ENCODE measurements around the gene PCDHB6. TPM values are rescaled to one million over a fixed set of nuclear protein-coding genes. Genes with fewer than 3 reads are reported as not detected.
"Not testable (repeated sequence)": the region's sequence is repeated elsewhere in the genome, so short reads cannot be mapped to it uniquely, and the experiment has no call there.

PCDHB6 gene
- total RNA-seq, 2 donors from 2014 or later: 0.11 to 0.15 TPM

GRCh38 chr5:141119250-141119649 lies 30.6 kb upstream of the PCDHB6 start:
- Histone ChIP-seq H3K9ac (ENCODE audit: low read depth in 2 of 2, low read length in 2 of 2) (no peak overlapping the region), H3K36me3 (no peaks in the 10 kb centered on the region), H3K27me3 (no peaks in the 10 kb centered on the region), H3K4me3 (no peak overlapping the region), H3K27ac (no peak overlapping the region), H3K4me1 (no peaks in the 10 kb centered on the region), H3K9me3 (no peaks in the 10 kb centered on the region)
- TF ChIP-seq CTCF (IDR thresholded peaks at IDR 0.05): no peak
- intact Hi-C loops (cut with DNase I): no loop called here
- no peak for DNase-seq

GRCh38 chr5:141121563-141121962 lies 28.3 kb upstream of the PCDHB6 start, which contains the start of gene PCDHB4:
Gene PCDHB4 (plus strand): TSS chr5:141121818. CDS start chr5:141121999, 181 bp downstream.
- DNase-seq: no peak

GRCh38 chr5:141121985-141122384 lies 27.9 kb upstream of the PCDHB6 start:
- no peak overlapping the region for H3K4me3 ChIP-seq
- H3K9ac ChIP-seq (ENCODE audit: low read depth in 2 of 2, low read length in 2 of 2): no peak overlapping the region
- H3K36me3 ChIP-seq: no peaks in the 10 kb centered on the region
- intact Hi-C loops (cut with DNase I): no loop called here
- no peaks in the 10 kb centered on the region for H3K4me1 ChIP-seq
- no peaks in the 10 kb centered on the region for H3K27me3 ChIP-seq
- no peak overlapping the region for H3K27ac ChIP-seq
- TF ChIP-seq CTCF (IDR thresholded peaks at IDR 0.05): no peak
- H3K9me3 ChIP-seq: no peaks in the 10 kb centered on the region
- no peak for DNase-seq

More at GRCh38 chr5:141121563-141121962, 28.3 kb upstream of the PCDHB6 start, which contains the start of gene PCDHB4:
- no peak for TF ChIP-seq CTCF (IDR thresholded peaks at IDR 0.05)
- H3K36me3 ChIP-seq: no peaks in the 10 kb centered on the region
- H3K4me1 ChIP-seq: no peaks in the 10 kb centered on the region
- no peaks in the 10 kb centered on the region for H3K9me3 ChIP-seq
- no peaks in the 10 kb centered on the region for H3K27me3 ChIP-seq
- H3K27ac ChIP-seq: no peak within 1 kb of the TSS
- intact Hi-C loops (cut with DNase I): no loop called here
- H3K9ac ChIP-seq (ENCODE audit: low read depth in 2 of 2, low read length in 2 of 2): no peak within 1 kb of the TSS
- H3K4me3 ChIP-seq: no peak within 1 kb of the TSS

- not testable (repeated sequence) for H3K4me3 ChIP-seq, H3K9me3 ChIP-seq
Measured at GRCh38 chr5:141123396-141124135, 26.3 kb upstream of the PCDHB6 start.

GRCh38 chr5:141127305-141127704 lies 22.6 kb upstream of the PCDHB6 start:
- H3K4me3 ChIP-seq: no peak overlapping the region
- no peaks in the 10 kb centered on the region for H3K9me3 ChIP-seq
- no peaks in the 10 kb centered on the region for H3K36me3 ChIP-seq
- no peak overlapping the region for H3K9ac ChIP-seq (ENCODE audit: low read depth in 2 of 2, low read length in 2 of 2)
- H3K27me3 ChIP-seq: no peaks in the 10 kb centered on the region
- no peak for TF ChIP-seq CTCF (IDR thresholded peaks at IDR 0.05)
- H3K4me1 ChIP-seq: no peaks in the 10 kb centered on the region
- no peak for DNase-seq
- intact Hi-C loops (cut with DNase I): no loop called here
- H3K27ac ChIP-seq: no peak overlapping the region

More at GRCh38 chr5:141123396-141124135, 26.3 kb upstream of the PCDHB6 start:
- intact Hi-C loops (cut with DNase I); DNase-seq; H3K36me3 ChIP-seq; H3K4me1 ChIP-seq; H3K27ac ChIP-seq; H3K27me3 ChIP-seq; H3K9ac ChIP-seq (ENCODE audit: low read depth in 2 of 2, low read length in 2 of 2): not testable (repeated sequence)

- DNase-seq: no peak
- Histone ChIP-seq H3K9me3 (no peaks in the 10 kb centered on the region), H3K27me3 (no peaks in the 10 kb centered on the region), H3K9ac (ENCODE audit: low read depth in 2 of 2, low read length in 2 of 2) (no peak within 1 kb of the TSS), H3K27ac (no peak within 1 kb of the TSS), H3K4me1 (no peaks in the 10 kb centered on the region), H3K36me3 (no peaks in the 10 kb centered on the region), H3K4me3 (no peak within 1 kb of the TSS)
- intact Hi-C loops (cut with DNase I): no loop called here
- no peak for TF ChIP-seq CTCF (IDR thresholded peaks at IDR 0.05)
Measured at GRCh38 chr5:141135030-141135717, 14.7 kb upstream of the PCDHB6 start, which contains the start of gene PCDHB5. Gene PCDHB5 (plus strand): TSS chr5:141135206. CDS start chr5:141135435, 229 bp downstream.
